PC-9 (cell line): ENCODE measurements around the gene ARHGAP24.

ENCODE experiments used
- CTCF ChIP-seq: fragments of 200-600 bp; sonication (generic); conservative IDR thresholded peaks from 2 replicates; pipeline ENCODE4 v1.6.1; 2017; ENCODE audit warnings: mixed run types, antibody characterized with exemption, mild to moderate bottlenecking, moderate library complexity
- EZH2 ChIP-seq: fragments of 200-600 bp; sonication (generic); IDR thresholded peaks from 2 replicates; pipeline ENCODE4 v1.8.0; 2017; ENCODE audit warnings: antibody characterized with exemption, low read depth

GRCh38 chr4:85595098-85595775 lies 120.3 kb downstream of the ARHGAP24 start:
- TF ChIP-seq CTCF = no peak
- TF ChIP-seq EZH2 = no peak
